ENCODE results near the gene ANKRD55. TPM values are rescaled to one million over a fixed set of nuclear protein-coding genes. Genes with fewer than 3 reads are reported as not detected.
A peak's percentile ranks its signal among the peaks of the same experiment; 100 is the strongest.

ANKRD55 gene
- total RNA-seq, 4 donors from 2014 or later = 0.17 to 0.37 (median 0.32) TPM; not detected in 1

GRCh38 chr5:56277573-56277972, 44.4 kb upstream of the ANKRD55 start:
- 77 to 96% methylated on average over 2 of the region's 2 CpGs for WGBS, 2 donors
- intact Hi-C loops (cut with DNase I; ENCODE audit: low total_unique reads) = no loop called here
- no peak overlapping the region for H3K4me3 ChIP-seq (ENCODE audit: low read depth, poor library complexity, severe bottlenecking)
- TF ChIP-seq, protein P1, sequence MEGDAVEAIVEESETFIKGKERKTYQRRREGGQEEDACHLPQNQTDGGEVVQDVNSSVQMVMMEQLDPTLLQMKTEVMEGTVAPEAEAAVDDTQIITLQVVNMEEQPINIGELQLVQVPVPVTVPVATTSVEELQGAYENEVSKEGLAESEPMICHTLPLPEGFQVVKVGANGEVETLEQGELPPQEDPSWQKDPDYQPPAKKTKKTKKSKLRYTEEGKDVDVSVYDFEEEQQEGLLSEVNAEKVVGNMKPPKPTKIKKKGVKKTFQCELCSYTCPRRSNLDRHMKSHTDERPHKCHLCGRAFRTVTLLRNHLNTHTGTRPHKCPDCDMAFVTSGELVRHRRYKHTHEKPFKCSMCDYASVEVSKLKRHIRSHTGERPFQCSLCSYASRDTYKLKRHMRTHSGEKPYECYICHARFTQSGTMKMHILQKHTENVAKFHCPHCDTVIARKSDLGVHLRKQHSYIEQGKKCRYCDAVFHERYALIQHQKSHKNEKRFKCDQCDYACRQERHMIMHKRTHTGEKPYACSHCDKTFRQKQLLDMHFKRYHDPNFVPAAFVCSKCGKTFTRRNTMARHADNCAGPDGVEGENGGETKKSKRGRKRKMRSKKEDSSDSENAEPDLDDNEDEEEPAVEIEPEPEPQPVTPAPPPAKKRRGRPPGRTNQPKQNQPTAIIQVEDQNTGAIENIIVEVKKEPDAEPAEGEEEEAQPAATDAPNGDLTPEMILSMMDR (IDR thresholded peaks at IDR 0.05) = no peak
- no peak for TF ChIP-seq POLR2A (IDR thresholded peaks at IDR 0.05)
- no peak for DNase-seq (ENCODE audit: low spot score in 2 of 2)

DNA sequence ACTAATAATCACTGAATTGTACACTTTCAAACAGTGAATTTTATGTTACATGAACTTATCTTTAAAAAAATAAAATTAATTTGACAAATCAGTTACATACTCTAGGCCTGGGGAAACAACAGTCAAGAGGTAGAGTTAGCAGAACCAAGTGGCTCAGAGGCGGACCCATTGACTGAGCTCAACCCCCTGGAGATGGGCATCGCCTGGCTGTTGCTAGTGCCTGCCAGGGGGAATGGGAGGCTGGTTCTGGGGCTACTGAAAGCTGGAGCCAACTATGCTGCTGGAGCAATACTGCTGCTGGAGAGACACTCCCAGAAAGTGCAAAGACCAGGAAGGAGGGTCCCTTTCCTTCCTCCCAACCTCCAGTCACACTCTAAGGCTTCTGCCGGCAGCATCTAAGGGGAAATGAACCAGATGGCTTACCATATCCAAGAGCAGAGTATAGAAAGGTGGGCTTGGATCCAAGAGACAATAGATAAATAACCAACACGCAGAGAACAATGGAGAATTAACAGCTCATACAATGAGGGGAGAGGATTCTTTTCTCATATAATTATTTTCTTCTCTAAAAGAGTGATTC, 40.3 kb upstream of the ANKRD55 start:
- H3K4me3 ChIP-seq (ENCODE audit: low read depth, poor library complexity, severe bottlenecking) = no peak overlapping the region
- intact Hi-C loops (cut with DNase I; ENCODE audit: low total_unique reads) = loop anchor here (5.0 kb wide), 1 partner anchor 564 kb away; no protein-coding TSS in a partner anchor
- TF ChIP-seq, protein P1 (IDR thresholded peaks at IDR 0.05) = no peak
- TF ChIP-seq POLR2A (IDR thresholded peaks at IDR 0.05) = no peak
- 80 to 85% methylated on average over 4 of the region's 4 CpGs for WGBS, 2 donors
- no peak for DNase-seq (ENCODE audit: low spot score in 2 of 2)

DNA sequence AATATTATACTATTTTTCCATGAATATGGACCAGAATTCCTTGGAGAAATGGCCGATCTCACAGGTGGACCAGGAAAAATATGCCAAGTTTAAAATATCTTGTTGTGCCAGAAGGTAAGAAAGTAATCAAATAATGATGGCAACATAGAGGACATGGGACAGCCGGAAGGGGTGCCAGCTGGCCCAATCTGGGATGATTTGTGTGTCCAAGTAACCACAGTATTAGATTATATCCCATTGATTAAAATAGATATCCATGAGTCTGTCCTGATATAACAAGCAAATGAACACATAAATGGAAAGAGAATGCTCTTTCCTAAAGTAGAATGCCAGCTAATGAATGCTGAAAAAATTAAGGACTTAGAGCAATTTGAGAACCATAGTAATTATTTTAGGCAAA, 39.6 kb upstream of the ANKRD55 start:
- no peak for DNase-seq (ENCODE audit: low spot score in 2 of 2)
- intact Hi-C loops (cut with DNase I; ENCODE audit: low total_unique reads) = loop anchor here (5.0 kb wide), 1 partner anchor 565 kb away; no protein-coding TSS in a partner anchor
- TF ChIP-seq, protein P1 (IDR thresholded peaks at IDR 0.05) = no peak
- no peak for TF ChIP-seq POLR2A (IDR thresholded peaks at IDR 0.05)
- WGBS, 2 donors = 91 to 94% methylated on average over 2 of the region's 2 CpGs
- H3K4me3 ChIP-seq (ENCODE audit: low read depth, poor library complexity, severe bottlenecking) = no peak overlapping the region

DNA sequence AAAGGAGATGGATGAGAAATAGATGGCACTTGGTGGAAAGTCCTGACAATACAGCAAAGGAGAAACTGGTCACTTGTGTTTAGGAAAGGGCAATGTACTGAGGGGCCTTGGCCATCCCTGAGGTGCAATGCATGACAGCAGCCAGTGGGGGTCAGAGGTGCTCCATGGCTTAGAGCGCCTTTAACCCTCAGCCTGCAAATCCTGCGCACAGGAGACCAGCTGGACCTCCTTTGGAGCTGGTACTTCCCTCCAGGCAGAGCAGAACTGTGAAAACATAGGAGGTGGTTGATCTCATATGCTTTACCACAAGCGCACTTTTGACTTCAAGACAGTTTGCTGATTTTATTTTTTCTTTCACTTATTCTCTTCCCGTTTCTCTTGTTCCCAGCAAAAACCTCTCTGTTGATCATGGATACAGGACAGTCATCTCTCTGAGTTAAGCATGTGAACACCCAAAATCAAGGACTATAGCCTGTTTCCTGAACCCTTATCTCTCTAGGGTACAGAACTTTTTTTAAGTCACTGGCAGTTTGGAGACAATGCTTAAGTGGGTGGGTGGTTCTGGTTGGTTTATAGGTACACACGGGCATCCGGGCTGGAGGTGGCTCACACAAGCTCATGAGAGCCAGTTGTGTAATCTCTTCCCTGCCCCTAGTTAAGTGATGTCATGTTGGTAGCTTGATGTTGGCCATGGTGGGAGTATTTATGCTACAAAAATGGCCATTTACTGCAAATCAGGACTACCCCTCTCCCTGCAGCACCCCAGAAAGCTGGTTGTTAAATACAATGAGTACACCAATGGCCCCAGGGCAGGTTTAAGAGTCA, 37.6 kb upstream of the ANKRD55 start:
- no peak overlapping the region for H3K4me3 ChIP-seq (ENCODE audit: low read depth, poor library complexity, severe bottlenecking)
- DNase-seq (ENCODE audit: low spot score in 2 of 2) = peak; percentile 81 to 96
- TF ChIP-seq, protein P1 (IDR thresholded peaks at IDR 0.05) = peak in 1 of 3 donors; percentile 95
- no peak for TF ChIP-seq POLR2A (IDR thresholded peaks at IDR 0.05)
- intact Hi-C loops (cut with DNase I; ENCODE audit: low total_unique reads) = loop anchor here (5.0 kb wide), 1 partner anchor 567 kb away; no protein-coding TSS in a partner anchor
- 23 to 34% methylated on average over 6 of the region's 6 CpGs for WGBS, 2 donors

GRCh38 chr5:56270058-56270457, 36.9 kb upstream of the ANKRD55 start:
- TF ChIP-seq POLR2A (IDR thresholded peaks at IDR 0.05) = no peak
- TF ChIP-seq, protein P1 (IDR thresholded peaks at IDR 0.05) = no peak
- intact Hi-C loops (cut with DNase I; ENCODE audit: low total_unique reads) = loop anchor here (5.0 kb wide), 1 partner anchor 567 kb away; no protein-coding TSS in a partner anchor
- DNase-seq (ENCODE audit: low spot score in 2 of 2) = no peak
- no peak overlapping the region for H3K4me3 ChIP-seq (ENCODE audit: low read depth, poor library complexity, severe bottlenecking)
- 76 to 87% methylated on average over 6 of the region's 6 CpGs for WGBS, 2 donors

Measured in lower leg skin (tissue), 4 donors.